ENCODE data around the gene ZCCHC17.

DNA sequence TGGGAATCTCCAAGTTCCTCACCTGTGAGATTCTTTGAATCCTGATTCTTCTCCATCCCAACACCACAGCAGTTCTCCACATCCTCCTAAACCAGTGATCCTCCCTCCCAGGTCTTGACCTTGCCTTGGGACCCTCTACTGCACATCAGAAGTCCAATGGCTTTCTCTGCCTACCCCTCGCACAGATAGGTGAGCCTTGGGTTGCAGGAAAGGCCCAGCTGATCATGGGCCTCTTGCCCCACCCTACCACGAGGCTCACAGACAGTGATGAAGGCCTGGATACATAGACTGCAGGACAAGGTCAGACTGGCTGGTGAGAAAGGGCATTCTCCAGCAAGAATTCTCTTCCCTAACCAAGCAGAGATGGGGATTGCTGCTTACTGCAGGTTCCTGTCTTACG is 75.2 kb downstream of the ZCCHC17 start:
- no peak for TF ChIP-seq CTCF (conservative IDR thresholded peaks at IDR 0.05; ENCODE audit: low read length)
- TF ChIP-seq EZH2phosphoT487 (IDR thresholded peaks at IDR 0.05; ENCODE audit: borderline replicate concordance): no peak

Data from Loucy (cell line).